Measurements from ENCODE around the gene METTL6.

DNA sequence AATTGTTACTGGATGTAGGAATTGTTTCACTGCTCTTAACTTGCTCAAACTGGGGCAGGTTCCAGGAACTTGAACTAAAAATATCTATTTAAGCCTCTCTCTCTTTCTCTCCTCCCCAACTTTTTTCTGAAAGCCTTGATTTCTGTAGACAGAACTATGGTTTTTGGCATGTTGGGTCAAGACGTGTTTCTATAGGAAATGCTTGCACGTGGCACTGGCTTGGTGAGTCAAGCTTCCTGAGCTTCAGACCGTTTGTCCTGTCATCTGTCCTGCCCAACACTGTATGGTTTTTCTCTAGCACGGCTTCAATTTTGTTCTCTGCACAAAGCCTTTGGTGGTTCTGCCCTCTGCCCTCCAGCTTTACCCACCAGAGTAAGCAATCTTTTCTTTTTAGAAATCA lies 13.5 kb upstream of the METTL6 start:
- TF ChIP-seq POLR2A (IDR thresholded peaks at IDR 0.05; ENCODE audit: low read depth, low read length) = no peak
- TF ChIP-seq, protein P1, sequence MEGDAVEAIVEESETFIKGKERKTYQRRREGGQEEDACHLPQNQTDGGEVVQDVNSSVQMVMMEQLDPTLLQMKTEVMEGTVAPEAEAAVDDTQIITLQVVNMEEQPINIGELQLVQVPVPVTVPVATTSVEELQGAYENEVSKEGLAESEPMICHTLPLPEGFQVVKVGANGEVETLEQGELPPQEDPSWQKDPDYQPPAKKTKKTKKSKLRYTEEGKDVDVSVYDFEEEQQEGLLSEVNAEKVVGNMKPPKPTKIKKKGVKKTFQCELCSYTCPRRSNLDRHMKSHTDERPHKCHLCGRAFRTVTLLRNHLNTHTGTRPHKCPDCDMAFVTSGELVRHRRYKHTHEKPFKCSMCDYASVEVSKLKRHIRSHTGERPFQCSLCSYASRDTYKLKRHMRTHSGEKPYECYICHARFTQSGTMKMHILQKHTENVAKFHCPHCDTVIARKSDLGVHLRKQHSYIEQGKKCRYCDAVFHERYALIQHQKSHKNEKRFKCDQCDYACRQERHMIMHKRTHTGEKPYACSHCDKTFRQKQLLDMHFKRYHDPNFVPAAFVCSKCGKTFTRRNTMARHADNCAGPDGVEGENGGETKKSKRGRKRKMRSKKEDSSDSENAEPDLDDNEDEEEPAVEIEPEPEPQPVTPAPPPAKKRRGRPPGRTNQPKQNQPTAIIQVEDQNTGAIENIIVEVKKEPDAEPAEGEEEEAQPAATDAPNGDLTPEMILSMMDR (conservative IDR thresholded peaks at IDR 0.05; ENCODE audit: low read depth, low read length) = no peak
